ENCODE results near the gene C21orf91. TPM values are rescaled to one million over a fixed set of nuclear protein-coding genes. Genes with fewer than 3 reads are reported as not detected.

The C21orf91 gene
- total RNA-seq, 1 donor from 2014 or later = 33.0 TPM

GRCh38 chr21:17768840-17769446 lies 50.2 kb downstream of the C21orf91 start:
- no peak for DNase-seq (ENCODE audit: low spot score, unreplicated experiment)

GRCh38 chr21:17765207-17765606 lies 53.9 kb downstream of the C21orf91 start:
- Mint-ChIP-seq H3K36me3 (ENCODE audit: insufficient read depth) (no peaks in the 10 kb centered on the region), H3K4me3 (ENCODE audit: low read depth) (no peak overlapping the region), H3K27ac (no peak overlapping the region), H3K4me1 (ENCODE audit: low read depth) (no peaks in the 10 kb centered on the region), H3K27me3 (peaks cover 3% of the 10 kb centered on the region), H3K9me3 (ENCODE audit: low read depth) (peaks cover 1% of the 10 kb centered on the region)
- no peak for DNase-seq (ENCODE audit: low spot score, unreplicated experiment)
- TF ChIP-seq CTCF (IDR thresholded peaks at IDR 0.05; ENCODE audit: unreplicated experiment) = no peak

More at GRCh38 chr21:17768840-17769446, 50.2 kb downstream of the C21orf91 start:
- Mint-ChIP-seq H3K27me3 (peaks cover 3% of the 10 kb centered on the region), H3K9me3 (ENCODE audit: low read depth) (peaks cover 23% of the 10 kb centered on the region), H3K4me3 (ENCODE audit: low read depth) (no peak overlapping the region), H3K27ac (no peak overlapping the region), H3K36me3 (ENCODE audit: insufficient read depth) (no peaks in the 10 kb centered on the region), H3K4me1 (ENCODE audit: low read depth) (no peaks in the 10 kb centered on the region)
- no peak for TF ChIP-seq CTCF (IDR thresholded peaks at IDR 0.05; ENCODE audit: unreplicated experiment)

GRCh38 chr21:17763288-17764037 lies 55.7 kb downstream of the C21orf91 start:
- no peak for TF ChIP-seq CTCF (IDR thresholded peaks at IDR 0.05; ENCODE audit: unreplicated experiment)
- no peak overlapping the region for H3K4me3 Mint-ChIP-seq (ENCODE audit: low read depth)
- H3K27me3 Mint-ChIP-seq = no peaks in the 10 kb centered on the region
- DNase-seq (ENCODE audit: low spot score, unreplicated experiment) = no peak
- H3K9me3 Mint-ChIP-seq (ENCODE audit: low read depth) = peaks cover 2% of the 10 kb centered on the region
- no peaks in the 10 kb centered on the region for H3K4me1 Mint-ChIP-seq (ENCODE audit: low read depth)
- no peak overlapping the region for H3K27ac Mint-ChIP-seq
- H3K36me3 Mint-ChIP-seq (ENCODE audit: insufficient read depth) = no peaks in the 10 kb centered on the region

GRCh38 chr21:17759511-17760178 lies 59.5 kb downstream of the C21orf91 start:
- Mint-ChIP-seq H3K36me3 (ENCODE audit: insufficient read depth) (no peaks in the 10 kb centered on the region), H3K4me3 (ENCODE audit: low read depth) (no peak overlapping the region), H3K4me1 (ENCODE audit: low read depth) (no peaks in the 10 kb centered on the region), H3K27me3 (no peaks in the 10 kb centered on the region), H3K9me3 (ENCODE audit: low read depth) (peaks cover 8% of the 10 kb centered on the region), H3K27ac (no peak overlapping the region)
- no peak for DNase-seq (ENCODE audit: low spot score, unreplicated experiment)
- no peak for TF ChIP-seq CTCF (IDR thresholded peaks at IDR 0.05; ENCODE audit: unreplicated experiment)

- H3K27me3 Mint-ChIP-seq = no peaks in the 10 kb centered on the region
- H3K4me3 Mint-ChIP-seq (ENCODE audit: low read depth) = no peak overlapping the region
- H3K9me3 Mint-ChIP-seq (ENCODE audit: low read depth) = peaks cover 8% of the 10 kb centered on the region
- H3K4me1 Mint-ChIP-seq (ENCODE audit: low read depth) = no peaks in the 10 kb centered on the region
- TF ChIP-seq CTCF (IDR thresholded peaks at IDR 0.05; ENCODE audit: unreplicated experiment) = no peak
- H3K36me3 Mint-ChIP-seq (ENCODE audit: insufficient read depth) = no peaks in the 10 kb centered on the region
- DNase-seq (ENCODE audit: low spot score, unreplicated experiment) = no peak
- H3K27ac Mint-ChIP-seq = no peak overlapping the region
Measured at GRCh38 chr21:17758683-17759082, 60.5 kb downstream of the C21orf91 start.
